Stimulated activated CD8-positive, alpha-beta memory T cell treated with anti-CD3 and anti-CD28 coated beads, Interleukin-12 subunit alpha, Interleukin-12 subunit beta, amount 100 ng/mL, for 24 hours (primary cell): ENCODE results near the gene CCNY.
"Not testable (repeated sequence)": the region's sequence is repeated elsewhere in the genome, so short reads cannot be mapped to it uniquely, and the experiment has no call there.

ENCODE experiments used
- DNase-seq: peaks from one replicate; pipeline ENCODE4 v3.0.0-alpha.2; 2020; ENCODE audit errors: extremely low read depth

Gene CCNY

DNA sequence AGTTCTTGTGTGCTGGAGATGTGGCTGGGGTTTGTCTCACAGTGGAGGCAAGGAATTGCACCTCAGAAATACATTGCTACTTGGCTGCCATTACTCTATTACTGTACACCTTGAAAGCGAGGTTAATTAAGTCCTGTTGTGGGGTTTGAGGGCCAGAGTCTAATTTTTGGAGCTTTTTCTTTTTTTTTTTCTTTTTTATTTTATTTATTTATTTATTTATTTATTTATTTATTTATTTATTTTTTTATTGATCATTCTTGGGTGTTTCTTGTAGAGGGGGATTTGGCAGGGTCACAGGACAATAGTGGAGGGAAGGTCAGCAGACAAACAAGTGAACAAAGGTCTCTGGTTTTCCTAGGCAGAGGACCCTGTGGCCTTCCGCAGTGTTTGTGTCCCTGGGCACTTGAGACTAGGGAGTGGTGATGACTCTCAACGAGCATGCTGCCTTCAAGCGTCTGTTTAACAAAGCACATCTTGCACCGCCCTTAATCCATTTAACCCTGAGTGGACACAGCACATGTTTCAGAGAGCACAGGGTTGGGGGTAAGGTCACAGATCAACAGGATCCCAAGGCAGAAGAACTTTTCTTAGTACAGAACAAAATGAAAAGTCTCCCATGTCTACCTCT lies 69.8 kb downstream of the CCNY start:
- not testable (repeated sequence) for DNase-seq

- DNase-seq = not testable (repeated sequence)
Observed at GRCh38 chr10:35407696-35408095, 71.4 kb downstream of the CCNY start.

DNA sequence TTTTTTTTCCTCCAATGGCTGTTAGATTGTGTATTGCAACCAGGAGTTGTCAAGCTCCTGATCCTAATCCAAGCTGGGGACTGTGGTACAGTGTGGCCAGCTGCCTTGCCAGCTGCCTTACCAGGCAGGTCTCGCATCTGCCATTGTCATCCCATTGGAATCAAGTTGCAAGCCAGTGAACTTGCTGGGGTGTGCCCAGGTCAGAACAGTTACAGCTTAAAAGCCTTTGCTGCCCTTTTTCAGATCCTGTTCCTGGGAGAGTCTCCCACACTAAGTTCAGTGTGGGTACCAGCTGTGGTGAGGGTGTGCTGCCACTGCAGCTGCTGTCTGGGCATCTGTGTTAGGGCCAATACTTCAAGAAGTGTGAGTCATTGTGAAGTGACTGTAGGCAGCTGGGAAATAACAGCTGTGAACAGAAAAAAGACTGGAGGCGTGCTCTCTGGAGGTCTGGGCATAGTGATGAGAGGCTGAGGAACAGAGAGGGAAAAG lies 72.8 kb downstream of the CCNY start:
- DNase-seq = no peak

- no peak for DNase-seq
Observed at GRCh38 chr10:35409808-35410207, 73.5 kb downstream of the CCNY start.

GRCh38 chr10:35412003-35412723 lies 75.9 kb downstream of the CCNY start:
- no peak for DNase-seq

DNA sequence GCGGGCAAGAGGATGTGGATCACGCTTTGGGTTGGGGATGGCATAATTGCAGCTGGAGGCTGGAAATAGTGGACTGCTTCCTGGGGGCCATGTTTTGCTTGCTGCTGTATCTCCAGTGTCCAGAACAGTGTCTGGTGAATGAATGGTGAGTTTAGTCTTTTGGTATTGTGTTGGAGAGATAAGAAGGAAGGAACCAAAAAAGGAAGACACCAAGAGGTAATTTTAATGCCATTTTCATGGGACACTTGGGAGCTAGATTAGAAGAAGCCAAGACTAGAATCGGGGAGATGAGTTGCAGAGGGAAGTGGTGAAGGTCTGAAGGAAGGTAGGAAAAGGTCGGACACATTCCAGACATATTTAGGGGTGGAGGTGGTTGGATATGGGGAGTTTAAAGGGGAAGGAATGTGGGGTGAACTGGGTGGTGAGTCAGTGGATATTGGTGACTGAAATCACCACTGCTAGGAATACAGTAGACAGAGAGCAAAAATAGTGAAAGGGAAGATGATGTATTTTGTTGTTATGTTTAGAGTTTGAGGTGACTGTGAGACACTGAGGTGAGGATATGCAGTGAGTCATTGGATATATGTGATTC lies 76.7 kb downstream of the CCNY start:
- DNase-seq = no peak

GRCh38 chr10:35413985-35414861 lies 77.9 kb downstream of the CCNY start:
- no peak for DNase-seq

DNA sequence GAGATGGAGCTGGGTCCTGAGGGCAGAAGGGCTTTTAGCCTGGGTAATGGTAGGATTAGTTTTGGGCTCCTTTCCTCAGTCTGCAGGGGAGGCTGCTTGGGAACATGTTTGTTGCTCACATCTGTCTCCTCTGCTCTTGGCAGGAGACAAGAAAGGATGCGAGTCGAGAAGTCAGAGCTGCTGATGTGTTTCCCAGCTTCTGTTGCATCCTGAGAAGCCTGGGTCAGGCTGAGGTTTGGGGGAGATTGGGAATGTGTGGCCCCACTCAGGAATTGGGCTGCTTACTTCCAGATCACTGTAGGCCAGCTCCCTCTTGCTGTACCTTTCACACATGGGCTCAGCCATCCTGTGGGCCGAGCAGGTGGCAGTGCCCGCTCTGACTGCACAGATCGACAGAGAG lies 79.2 kb downstream of the CCNY start:
- DNase-seq = no peak

GRCh38 chr10:35416619-35417312 lies 80.5 kb downstream of the CCNY start:
- no peak for DNase-seq

- no peak for DNase-seq
Observed at GRCh38 chr10:35417313-35417625, 81.0 kb downstream of the CCNY start.

- no peak for DNase-seq
Observed at GRCh38 chr10:35417795-35418194, 81.5 kb downstream of the CCNY start.

GRCh38 chr10:35418580-35418979 lies 82.3 kb downstream of the CCNY start:
- not testable (repeated sequence) for DNase-seq

- no peak for DNase-seq
Observed at GRCh38 chr10:35420044-35420443, 83.7 kb downstream of the CCNY start.

GRCh38 chr10:35420827-35421552 lies 84.7 kb downstream of the CCNY start:
- no peak for DNase-seq

- DNase-seq = no peak
Observed at GRCh38 chr10:35421553-35422178, 85.4 kb downstream of the CCNY start.

DNA sequence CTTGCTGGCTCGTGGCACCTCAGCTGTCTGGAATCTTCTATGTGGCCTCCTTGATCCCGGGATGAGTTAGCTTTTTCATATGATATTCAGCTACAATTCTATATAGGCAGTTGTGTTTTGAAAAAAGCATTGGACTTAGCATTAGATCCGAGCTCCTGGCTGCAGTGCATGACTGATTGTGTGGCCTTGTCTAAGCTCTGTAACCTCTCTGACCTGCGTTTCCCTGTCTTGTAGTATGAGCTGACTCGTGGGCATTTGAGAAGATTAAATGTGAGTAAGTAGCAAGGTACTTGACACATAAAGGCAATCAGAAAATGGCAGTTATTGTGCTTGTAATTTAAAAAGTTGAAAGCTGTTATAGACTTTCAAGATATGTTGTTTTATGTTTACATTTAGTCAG lies 85.9 kb downstream of the CCNY start:
- no peak for DNase-seq

DNA sequence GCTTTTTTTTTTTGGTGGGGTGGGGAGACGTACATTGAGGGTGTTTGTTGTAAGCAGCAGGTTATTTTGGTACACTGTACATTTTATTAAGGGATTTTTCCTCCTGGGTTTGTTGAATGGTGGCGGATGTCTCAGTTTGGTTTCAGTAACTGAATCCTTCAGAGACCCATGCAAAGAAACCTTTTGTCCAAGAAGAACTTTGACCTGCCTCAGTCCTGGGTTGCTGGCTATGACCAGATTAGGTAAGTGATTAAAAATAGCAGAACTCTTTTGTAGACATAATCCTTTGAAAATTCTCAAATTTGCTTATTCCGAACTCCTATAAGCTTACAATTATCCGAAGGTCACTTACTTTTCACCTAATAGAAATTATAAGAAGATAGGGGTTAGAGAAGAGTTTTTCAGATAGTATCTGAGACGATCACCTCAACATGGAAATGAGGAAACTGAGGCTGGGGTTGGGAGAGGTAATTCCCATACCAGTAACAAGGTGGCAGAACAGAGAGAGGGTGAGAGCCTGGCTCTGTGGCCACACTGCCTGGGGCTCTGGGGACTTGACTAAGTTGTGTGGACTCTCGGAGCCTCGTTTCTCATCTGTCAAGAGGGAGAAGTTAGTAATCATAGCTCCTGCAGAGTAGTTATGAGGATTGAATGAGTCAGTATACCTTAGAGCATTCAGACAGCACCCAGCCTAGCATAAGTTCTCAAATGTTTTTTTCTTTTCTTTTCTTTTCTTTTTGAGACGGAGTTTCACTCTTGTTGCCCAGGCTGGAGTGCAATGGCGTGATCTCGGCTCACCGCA lies 87.4 kb downstream of the CCNY start:
- DNase-seq = no peak

DNA sequence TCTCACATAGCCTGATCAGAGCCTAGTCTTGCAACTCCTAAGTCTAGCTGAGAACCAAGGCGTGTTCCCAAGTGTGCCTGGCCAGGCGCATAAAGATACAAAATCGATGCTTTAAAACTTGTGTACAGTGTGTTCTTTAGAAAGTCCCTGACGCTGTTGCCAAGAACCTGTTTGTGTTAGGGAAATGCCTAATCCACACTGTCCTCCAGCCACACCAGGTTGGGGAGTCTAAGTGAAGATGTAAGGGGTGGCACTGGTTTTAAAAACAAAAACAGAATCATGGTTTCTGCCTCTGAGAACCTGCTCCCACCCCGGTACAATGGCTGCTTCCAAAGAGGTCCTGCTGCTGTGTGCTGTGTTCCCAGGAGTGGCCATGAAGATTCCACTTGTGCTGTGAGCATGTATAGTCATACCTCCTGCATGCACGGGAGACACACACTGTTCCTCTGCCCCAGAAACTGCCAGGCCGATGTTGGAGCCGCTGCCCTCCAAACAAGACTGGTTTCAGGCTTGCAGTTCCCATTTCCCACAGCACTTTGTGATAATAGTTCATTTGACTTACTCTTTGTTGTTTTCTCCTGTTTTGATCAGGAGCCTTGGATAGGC lies 88.5 kb downstream of the CCNY start:
- no peak for DNase-seq

- no peak for DNase-seq
Observed at GRCh38 chr10:35425595-35425994, 89.3 kb downstream of the CCNY start.
